Mesothelial cell of epicardium (in vitro differentiated cells): Measurements from ENCODE around the gene EDEM2. TPM values are rescaled to one million over a fixed set of nuclear protein-coding genes. Genes with fewer than 3 reads are reported as not detected.

Experiments used
- DNase-seq, 2 experiments: peaks; one replicate each; pipeline ENCODE4 v3.0.0; 2021; ENCODE audit warnings: low spot score in 2 of 2; ENCODE audit not compliant: unreplicated experiment in 2 of 2
- H3K27ac Mint-ChIP-seq: 2 replicates; pipeline ENCODE4 v1.8.0; 2021; ENCODE audit warnings: mixed read lengths
- H3K27me3 Mint-ChIP-seq: 2 replicates; pipeline ENCODE4 v1.8.0; 2021; ENCODE audit warnings: low read depth, mixed read lengths
- H3K36me3 Mint-ChIP-seq: 2 replicates; pipeline ENCODE4 v1.8.0; 2021; ENCODE audit warnings: mixed read lengths
- H3K4me1 Mint-ChIP-seq: 2 replicates; pipeline ENCODE4 v1.8.0; 2021; ENCODE audit warnings: mixed read lengths
- H3K4me3 Mint-ChIP-seq: 2 replicates; pipeline ENCODE4 v1.8.0; 2021; ENCODE audit warnings: mild to moderate bottlenecking, moderate library complexity, mixed read lengths
- H3K9me3 Mint-ChIP-seq: 2 replicates; pipeline ENCODE4 v1.8.0; 2021; ENCODE audit warnings: mixed read lengths
- total RNA-seq: library from RNA; stranded (reverse); gene quantifications from 3 replicates; pipeline ENCODE4 v1.2.1, GENCODE V29; 2021
- TF ChIP-seq, protein P1 (sequence below): fragments of 200-600 bp; sonication (generic); IDR thresholded peaks from one replicate; pipeline ENCODE4 v1.5.0; 2021; ENCODE audit warnings: antibody characterized with exemption; ENCODE audit not compliant: unreplicated experiment

The EDEM2 gene
- total RNA-seq, 1 donor from 2014 or later, result 16.5 TPM

DNA sequence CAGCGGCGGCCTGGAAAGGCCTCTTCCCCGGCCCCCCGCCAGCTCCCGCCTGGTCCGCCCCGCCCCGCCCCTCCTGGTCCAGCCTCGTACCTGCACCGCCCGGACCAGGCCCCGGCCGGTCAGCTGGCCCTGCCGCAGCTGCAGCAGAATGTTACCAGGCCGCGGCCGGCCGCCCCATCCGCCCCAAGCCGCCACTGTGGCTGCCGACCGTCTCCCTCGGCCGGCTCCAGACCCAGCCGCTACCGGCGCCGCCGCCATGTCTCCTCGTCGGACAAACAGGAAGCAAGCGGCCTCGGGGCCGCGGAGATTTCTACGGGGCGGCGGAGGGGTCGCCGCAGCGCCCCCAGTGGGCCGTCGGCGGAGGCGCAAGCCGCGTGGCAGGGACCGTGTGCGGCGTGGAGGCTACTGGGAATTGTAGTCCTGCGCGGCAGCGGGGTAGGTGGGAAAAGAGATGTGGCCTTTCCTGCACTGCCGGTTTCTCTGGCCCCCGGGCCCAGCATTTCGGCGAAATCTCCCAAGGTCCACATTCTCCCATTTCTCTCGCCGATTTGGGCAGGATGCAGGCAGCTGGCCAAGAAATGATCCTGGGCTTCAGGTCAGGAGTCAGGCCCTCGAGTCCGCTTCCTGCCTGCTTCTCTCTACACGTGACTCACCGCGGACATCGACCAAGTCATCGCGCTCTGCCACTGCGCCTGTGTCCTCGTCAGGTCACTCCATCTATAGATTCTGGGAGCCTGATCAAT is 54.4 kb downstream of the EDEM2 start, which contains the start of gene TRPC4AP:
Gene TRPC4AP, minus strand, starts transcription at position 284 of the 743 bp plus-strand sequence. Its CDS starts 26 bp downstream, at position 258.
- Mint-ChIP-seq H3K4me3 (peak within 1 kb of the TSS; percentile 88), H3K27ac (peak within 1 kb of the TSS; percentile 97), H3K27me3 (no peaks in the 10 kb centered on the region), H3K9me3 (no peaks in the 10 kb centered on the region), H3K4me1 (peaks cover 26% of the 10 kb centered on the region), H3K36me3 (peaks cover 3% of the 10 kb centered on the region)
- TF ChIP-seq, protein P1, sequence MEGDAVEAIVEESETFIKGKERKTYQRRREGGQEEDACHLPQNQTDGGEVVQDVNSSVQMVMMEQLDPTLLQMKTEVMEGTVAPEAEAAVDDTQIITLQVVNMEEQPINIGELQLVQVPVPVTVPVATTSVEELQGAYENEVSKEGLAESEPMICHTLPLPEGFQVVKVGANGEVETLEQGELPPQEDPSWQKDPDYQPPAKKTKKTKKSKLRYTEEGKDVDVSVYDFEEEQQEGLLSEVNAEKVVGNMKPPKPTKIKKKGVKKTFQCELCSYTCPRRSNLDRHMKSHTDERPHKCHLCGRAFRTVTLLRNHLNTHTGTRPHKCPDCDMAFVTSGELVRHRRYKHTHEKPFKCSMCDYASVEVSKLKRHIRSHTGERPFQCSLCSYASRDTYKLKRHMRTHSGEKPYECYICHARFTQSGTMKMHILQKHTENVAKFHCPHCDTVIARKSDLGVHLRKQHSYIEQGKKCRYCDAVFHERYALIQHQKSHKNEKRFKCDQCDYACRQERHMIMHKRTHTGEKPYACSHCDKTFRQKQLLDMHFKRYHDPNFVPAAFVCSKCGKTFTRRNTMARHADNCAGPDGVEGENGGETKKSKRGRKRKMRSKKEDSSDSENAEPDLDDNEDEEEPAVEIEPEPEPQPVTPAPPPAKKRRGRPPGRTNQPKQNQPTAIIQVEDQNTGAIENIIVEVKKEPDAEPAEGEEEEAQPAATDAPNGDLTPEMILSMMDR, result peak; percentile 98
- peak; percentile 79 to 92 for DNase-seq

DNA sequence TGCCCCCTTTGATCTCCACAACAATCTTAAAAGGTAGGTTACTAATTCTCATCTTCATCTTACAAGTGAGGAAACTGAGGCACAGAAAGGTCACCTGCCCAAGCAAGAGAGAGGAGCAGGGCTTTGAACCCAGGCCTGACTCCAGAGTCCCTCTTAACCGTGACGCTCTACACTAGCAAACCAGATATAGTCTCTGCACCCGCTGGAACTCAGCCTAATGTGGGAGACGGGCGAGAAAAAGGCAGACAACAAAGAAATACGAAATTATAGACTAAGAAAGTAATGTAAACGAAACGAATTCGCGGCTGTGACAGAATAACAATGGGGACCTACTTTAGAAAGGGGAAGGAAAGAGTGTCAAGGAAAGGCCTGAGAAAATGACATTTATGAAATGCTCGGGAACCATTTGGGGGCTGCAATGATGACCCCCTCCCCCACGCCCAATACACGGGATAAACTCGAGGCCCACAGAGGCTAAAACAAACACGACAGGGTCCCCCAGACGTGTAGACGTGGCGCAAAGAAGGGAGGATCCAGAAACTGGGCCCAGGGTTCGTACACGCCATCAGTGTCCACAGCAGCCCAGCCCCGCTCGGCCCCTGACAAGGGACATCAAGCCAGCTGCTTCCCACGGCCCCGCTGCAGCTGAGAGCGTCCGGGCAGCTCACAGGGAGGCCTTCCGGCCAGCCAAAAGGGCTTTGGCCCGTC is 55.2 kb downstream of the EDEM2 start:
- peak overlapping the region; percentile 88 for H3K4me3 Mint-ChIP-seq
- peaks cover 26% of the 10 kb centered on the region for H3K4me1 Mint-ChIP-seq
- no peaks in the 10 kb centered on the region for H3K27me3 Mint-ChIP-seq
- H3K9me3 Mint-ChIP-seq, result no peaks in the 10 kb centered on the region
- peak overlapping the region; percentile 97 for H3K27ac Mint-ChIP-seq
- peaks cover 3% of the 10 kb centered on the region for H3K36me3 Mint-ChIP-seq
- TF ChIP-seq, protein P1, result no peak
- no peak for DNase-seq

DNA sequence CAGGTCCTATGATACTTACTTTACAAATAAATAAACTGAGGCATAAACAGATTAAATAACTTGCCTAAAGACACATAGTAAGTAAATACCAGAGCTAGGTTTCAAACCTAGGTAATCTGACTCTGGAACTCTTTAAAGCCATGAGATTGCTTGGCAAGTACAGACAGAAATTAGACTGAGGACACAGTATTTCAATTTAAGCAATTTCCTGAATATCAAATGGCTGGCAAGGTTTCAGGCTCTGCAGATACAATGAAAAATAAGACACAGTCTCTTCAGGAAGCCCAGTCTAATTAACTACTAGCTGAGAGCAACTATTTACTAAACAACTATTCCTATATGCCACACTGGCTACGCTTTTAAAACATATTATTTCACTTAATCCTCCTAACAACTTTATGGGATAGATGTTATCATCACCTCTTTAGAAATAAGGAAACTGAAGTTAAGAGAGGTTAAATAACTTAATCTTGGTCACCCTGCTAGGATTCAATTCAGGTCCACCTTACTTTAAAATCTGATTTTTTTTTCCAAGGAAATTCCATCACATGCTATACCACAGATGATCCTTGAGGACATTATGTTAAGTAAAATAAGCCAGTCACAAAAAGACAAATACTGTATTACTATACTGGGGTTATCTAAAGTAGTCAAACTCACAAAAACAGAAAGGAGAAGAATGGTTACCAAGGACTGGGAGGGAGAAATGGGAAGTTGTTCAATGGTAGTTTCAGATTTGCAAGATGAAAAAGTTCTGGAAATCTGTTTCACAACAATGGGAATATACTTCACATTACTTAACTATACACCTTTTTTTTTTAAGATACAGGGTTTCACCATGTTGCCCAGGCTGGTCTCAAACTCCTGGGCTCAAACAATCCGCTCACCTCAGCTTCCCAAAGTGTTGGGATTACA is 58.6 kb downstream of the EDEM2 start:
- TF ChIP-seq, protein P1, result no peak
- Mint-ChIP-seq H3K4me3 (no peak overlapping the region), H3K27me3 (no peaks in the 10 kb centered on the region), H3K4me1 (peaks cover 24% of the 10 kb centered on the region), H3K27ac (peak overlapping the region; percentile 84), H3K36me3 (peaks cover 3% of the 10 kb centered on the region), H3K9me3 (no peaks in the 10 kb centered on the region)
- DNase-seq, result no peak

DNA sequence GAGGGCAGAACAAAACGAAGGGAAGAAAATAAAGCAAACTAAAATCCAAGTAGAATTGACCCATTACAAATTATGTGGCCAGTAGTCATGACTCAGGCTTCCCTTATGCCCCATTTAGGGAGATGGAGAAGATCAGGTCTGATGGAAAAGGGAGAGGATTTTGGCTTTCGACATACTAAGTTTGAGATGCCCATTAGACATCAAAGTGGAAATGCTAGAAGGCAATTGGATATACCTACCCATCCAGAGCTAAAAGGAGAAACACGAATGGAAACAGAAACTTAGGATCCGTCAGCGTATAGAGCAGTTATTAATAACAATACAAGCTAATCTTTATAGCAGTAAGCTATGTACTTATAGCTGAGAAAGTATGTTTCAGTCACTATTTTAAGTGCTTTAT is 59.3 kb downstream of the EDEM2 start:
- no peak for DNase-seq
- no peak overlapping the region for H3K27ac Mint-ChIP-seq
- no peaks in the 10 kb centered on the region for H3K27me3 Mint-ChIP-seq
- H3K9me3 Mint-ChIP-seq, result no peaks in the 10 kb centered on the region
- peaks cover 19% of the 10 kb centered on the region for H3K4me1 Mint-ChIP-seq
- H3K4me3 Mint-ChIP-seq, result no peak overlapping the region
- TF ChIP-seq, protein P1, result no peak
- peaks cover 3% of the 10 kb centered on the region for H3K36me3 Mint-ChIP-seq

DNA sequence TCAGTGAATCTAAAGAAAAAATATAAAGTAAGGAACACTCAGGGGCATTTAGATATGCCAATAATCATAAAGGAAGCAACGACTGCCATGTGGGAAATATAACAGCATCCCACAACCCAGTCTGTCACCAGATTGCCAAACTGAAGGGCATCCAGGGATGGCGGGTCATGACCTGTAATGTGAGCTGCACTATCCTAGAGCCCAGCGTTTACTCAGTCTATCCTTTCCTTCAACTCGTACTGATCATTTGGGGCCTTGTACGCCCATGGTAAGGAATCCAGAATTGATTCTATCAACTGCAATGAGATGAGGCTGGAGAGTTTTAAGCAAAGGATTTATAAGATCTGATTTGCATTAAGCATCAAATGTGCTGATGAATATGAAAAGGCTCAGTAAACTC is 59.8 kb downstream of the EDEM2 start:
- DNase-seq, result no peak
- TF ChIP-seq, protein P1, result no peak
- Mint-ChIP-seq H3K4me1 (peaks cover 19% of the 10 kb centered on the region), H3K27ac (no peak overlapping the region), H3K9me3 (no peaks in the 10 kb centered on the region), H3K36me3 (peaks cover 3% of the 10 kb centered on the region), H3K4me3 (no peak overlapping the region), H3K27me3 (no peaks in the 10 kb centered on the region)
